Subcutaneous abdominal adipose tissue (tissue), 5 donors: ENCODE measurements around the gene NUDCD2.
"Not testable (repeated sequence)": the region's sequence is repeated elsewhere in the genome, so short reads cannot be mapped to it uniquely, and the experiment has no call there.

Experiments
- H3K27ac ChIP-seq: one replicate; pipeline ENCODE4 v1.7.0; 2013; ENCODE audit warnings: low read depth, mild to moderate bottlenecking, inconsistent platforms, low read length, moderate library complexity
- H3K27me3 ChIP-seq, 5 donors: one replicate each; pipeline ENCODE4 v1.7.0; 2013; ENCODE audit warnings: low read length in 5 of 5, inconsistent platforms in 1 of 5; ENCODE audit not compliant: control insufficient read depth in 5 of 5, insufficient read depth in 4 of 5
- H3K36me3 ChIP-seq, 5 donors: one replicate each; pipeline ENCODE4 v1.7.0; 2013; ENCODE audit warnings: low read length in 5 of 5; ENCODE audit not compliant: control insufficient read depth in 5 of 5, insufficient read depth in 5 of 5
- H3K4me1 ChIP-seq, 5 donors: one replicate each; pipeline ENCODE4 v1.7.0; 2013; ENCODE audit warnings: low read length in 5 of 5, mild to moderate bottlenecking in 3 of 5, moderate library complexity in 1 of 5; ENCODE audit not compliant: control insufficient read depth in 5 of 5, insufficient read depth in 5 of 5
- H3K4me3 ChIP-seq, 5 donors: one replicate each; pipeline ENCODE4 v1.7.0; 2013; ENCODE audit warnings: low read length in 5 of 5, low read depth in 1 of 5
- H3K9ac ChIP-seq, 5 donors: one replicate each; pipeline ENCODE4 v1.7.0; 2013; ENCODE audit warnings: low read length in 5 of 5, mild to moderate bottlenecking in 4 of 5, moderate library complexity in 3 of 5
- H3K9me3 ChIP-seq, 5 donors: one replicate each; pipeline ENCODE4 v1.7.0; 2013; ENCODE audit warnings: low read length in 5 of 5; ENCODE audit not compliant: control insufficient read depth in 5 of 5
- donor health status: healthy.
- donor health status: healthy.
- donor health status: healthy.
- donor health status: healthy.
- donor health status: healthy.

Gene NUDCD2

GRCh38 chr5:163473635-163474243 lies 13.8 kb upstream of the NUDCD2 start:
- Histone ChIP-seq H3K9me3 (no peaks in the 10 kb centered on the region), H3K4me3 (no peak overlapping the region), H3K36me3 (no peaks in the 10 kb centered on the region), H3K27me3 (no peaks in the 10 kb centered on the region), H3K4me1 (no peaks in the 10 kb centered on the region), H3K27ac (no peak overlapping the region), H3K9ac (no peak overlapping the region)

GRCh38 chr5:163467682-163468081 lies 7.8 kb upstream of the NUDCD2 start:
- Histone ChIP-seq H3K36me3 (no peaks in the 10 kb centered on the region), H3K4me1 (no peaks in the 10 kb centered on the region), H3K9ac (no peak overlapping the region), H3K27me3 (no peaks in the 10 kb centered on the region), H3K27ac (no peak overlapping the region), H3K9me3 (no peaks in the 10 kb centered on the region), H3K4me3 (no peak overlapping the region)

- H3K9me3 ChIP-seq: no peaks in the 10 kb centered on the region
- H3K27me3 ChIP-seq: peaks cover 0 to 3% (median 0%) of the 10 kb centered on the region in 5 donors
- peaks cover 4 to 33% (median 29%) of the 10 kb centered on the region in 5 donors for H3K4me1 ChIP-seq
- H3K4me3 ChIP-seq: no peak overlapping the region
- no peak overlapping the region for H3K27ac ChIP-seq
- H3K9ac ChIP-seq: no peak overlapping the region
- H3K36me3 ChIP-seq: no peaks in the 10 kb centered on the region
These were observed 3.1 kb upstream of the NUDCD2 start for GRCh38 chr5:163463063-163463435.

GRCh38 chr5:163460562-163461171 lies 765 bp upstream of the NUDCD2 start, which contains the start of gene HMMR:
HMMR (plus strand) TSS chr5:163460632; CDS start chr5:163460693, 61 bp downstream.
- H3K4me3 ChIP-seq: peak within 1 kb of the TSS; percentile 82 to 94 (median 92)
- no peaks in the 10 kb centered on the region for H3K9me3 ChIP-seq
- H3K36me3 ChIP-seq: peaks cover 0 to 7% (median 0%) of the 10 kb centered on the region in 5 donors
- H3K27ac ChIP-seq: peak within 1 kb of the TSS; percentile 92
- H3K27me3 ChIP-seq: peaks cover 0 to 3% (median 0%) of the 10 kb centered on the region in 5 donors
- peaks cover 4 to 33% (median 29%) of the 10 kb centered on the region in 5 donors for H3K4me1 ChIP-seq
- peak within 1 kb of the TSS; percentile 68 to 98 (median 96) for H3K9ac ChIP-seq

- Histone ChIP-seq H3K4me3 (peak overlapping the region; percentile 76 to 92 (median 88)), H3K27me3 (peaks cover 0 to 3% (median 0%) of the 10 kb centered on the region in 5 donors), H3K9me3 (no peaks in the 10 kb centered on the region), H3K27ac (peak overlapping the region; percentile 92), H3K4me1 (peaks cover 4 to 33% (median 29%) of the 10 kb centered on the region in 5 donors), H3K9ac (peak overlapping the region; percentile 65 to 98 (median 96)), H3K36me3 (peaks cover 0 to 7% (median 7%) of the 10 kb centered on the region in 5 donors)
These were observed 462 bp downstream of the NUDCD2 start for GRCh38 chr5:163459462-163459818.

GRCh38 chr5:163458778-163459385 lies 1.0 kb downstream of the NUDCD2 start:
- Histone ChIP-seq H3K36me3 (peaks cover 0 to 7% (median 7%) of the 10 kb centered on the region in 5 donors), H3K4me1 (peaks cover 4 to 33% (median 31%) of the 10 kb centered on the region in 5 donors), H3K27me3 (peaks cover 0 to 3% (median 0%) of the 10 kb centered on the region in 5 donors), H3K4me3 (peak overlapping the region; percentile 76 to 92 (median 88)), H3K9me3 (no peaks in the 10 kb centered on the region), H3K27ac (peak overlapping the region; percentile 92), H3K9ac (peak overlapping the region; percentile 65 to 98 (median 96))

GRCh38 chr5:163456840-163457239 lies 3.1 kb downstream of the NUDCD2 start:
- Histone ChIP-seq H3K4me3 (no peak overlapping the region), H3K36me3 (peaks cover 4 to 12% (median 9%) of the 10 kb centered on the region in 5 donors), H3K9me3 (no peaks in the 10 kb centered on the region), H3K4me1 (peaks cover 4 to 34% (median 31%) of the 10 kb centered on the region in 5 donors), H3K27me3 (peaks cover 0 to 3% (median 0%) of the 10 kb centered on the region in 5 donors), H3K9ac (no peak overlapping the region), H3K27ac (no peak overlapping the region)

- H3K9ac ChIP-seq: no peak overlapping the region
- H3K27ac ChIP-seq: no peak overlapping the region
- H3K36me3 ChIP-seq: peaks cover 4 to 19% (median 11%) of the 10 kb centered on the region in 5 donors
- peaks cover 0 to 3% (median 0%) of the 10 kb centered on the region in 5 donors for H3K27me3 ChIP-seq
- H3K4me3 ChIP-seq: no peak overlapping the region
- no peaks in the 10 kb centered on the region for H3K9me3 ChIP-seq
- H3K4me1 ChIP-seq: peaks cover 4 to 27% (median 24%) of the 10 kb centered on the region in 5 donors
These were observed 3.8 kb downstream of the NUDCD2 start for GRCh38 chr5:163456029-163456589.

- H3K9me3 ChIP-seq, H3K27ac ChIP-seq, H3K9ac ChIP-seq, H3K4me3 ChIP-seq, H3K27me3 ChIP-seq: not testable (repeated sequence)
- peaks cover 8 to 24% (median 12%) of the 10 kb centered on the region in 5 donors for H3K36me3 ChIP-seq
- H3K4me1 ChIP-seq: peaks cover 4 to 21% (median 17%) of the 10 kb centered on the region in 5 donors
These were observed 4.5 kb downstream of the NUDCD2 start for GRCh38 chr5:163455406-163455805.
